ENCODE results near the gene IGDCC3.

GRCh38 chr15:65327651-65328393 lies 50.0 kb downstream of the IGDCC3 start:
- TF ChIP-seq REST (IDR thresholded peaks at IDR 0.05; ENCODE audit: insufficient replicate concordance, low read depth): no peak
- TF ChIP-seq CTCF (IDR thresholded peaks at IDR 0.05; ENCODE audit: insufficient read depth, low read length): no peak
- no peak for TF ChIP-seq GABPA (IDR thresholded peaks at IDR 0.05; ENCODE audit: low read depth)
- TF ChIP-seq POLR2AphosphoS5 (IDR thresholded peaks at IDR 0.05; ENCODE audit: low read depth): no peak
